Tibial artery (tissue), 4 donors: Measurements from ENCODE around the gene PRIMA1.

Experiments used
- DNase-seq, 2 donors: peaks; one replicate each; pipeline ENCODE4 v3.0.0-alpha.2; 2019
- H3K27ac ChIP-seq, 2 donors: fragments of 200-600 bp; sonication (generic) in 1 of 2; 1 replicate in 1 of 2; 2 replicates in 1 of 2; pipeline ENCODE4 v1.5.1; 2018 to 2019; ENCODE audit warnings: mild to moderate bottlenecking in 1 of 2
- H3K27me3 ChIP-seq, 2 donors: fragments of 200-600 bp; sonication (generic) in 1 of 2; one replicate each; pipeline versions ENCODE4 v1.5.1 to v1.6.0; 2016 to 2019
- H3K36me3 ChIP-seq, 3 donors: fragments of 200-600 bp; sonication (generic) in 2 of 3; one replicate each; pipeline ENCODE4 v1.5.1; 2016 to 2019; ENCODE audit warnings: mild to moderate bottlenecking in 2 of 3
- H3K4me1 ChIP-seq, 4 donors: fragments of 200-600 bp; sonication (generic) in 2 of 4; 1 replicate in 3 of 4; 2 replicates in 1 of 4; pipeline ENCODE4 v1.5.1; 2016 to 2019
- H3K4me3 ChIP-seq, 2 donors: fragments of 200-600 bp; sonication (generic) in 1 of 2; 1 replicate in 1 of 2; 2 replicates in 1 of 2; pipeline ENCODE4 v1.5.1; 2018 to 2019; ENCODE audit warnings: mild to moderate bottlenecking in 2 of 2
- H3K9me3 ChIP-seq, 3 donors: fragments of 200-600 bp; sonication (generic) in 1 of 3; one replicate each; pipeline ENCODE4 v1.5.1; 2016 to 2019
- CTCF ChIP-seq, 2 experiments: fragments of 200-600 bp in 1 of 2; fragments of 450-650 bp in 1 of 2; IDR thresholded peaks; one replicate each; pipeline ENCODE4 v1.5.1; 2017 to 2019; ENCODE audit warnings: antibody characterized with exemption in 2 of 2, mild to moderate bottlenecking in 1 of 2, moderate library complexity in 1 of 2
- intact Hi-C: fragments of 100-400 bp; cut with DNase I; formaldehyde crosslinking; loops from one replicate; pipeline ENCODE4 v1.15.0; 2023; ENCODE audit warnings: low total_unique reads

PRIMA1 gene

GRCh38 chr14:93685121-93685895, 103.0 kb downstream of the PRIMA1 start:
- H3K36me3 ChIP-seq: no peaks in the 10 kb centered on the region
- H3K27ac ChIP-seq: no peak overlapping the region
- H3K9me3 ChIP-seq: no peaks in the 10 kb centered on the region
- no peaks in the 10 kb centered on the region for H3K4me1 ChIP-seq
- H3K4me3 ChIP-seq: no peak overlapping the region
- no peak for TF ChIP-seq CTCF (IDR thresholded peaks at IDR 0.05)
- peaks cover 0 to 6% of the 10 kb centered on the region in 2 donors for H3K27me3 ChIP-seq
- no peak for DNase-seq
- intact Hi-C loops: no loop called here

- DNase-seq: no peak
- intact Hi-C loops: no loop called here
- Histone ChIP-seq H3K27me3 (peaks cover 0 to 2% of the 10 kb centered on the region in 2 donors), H3K9me3 (no peaks in the 10 kb centered on the region), H3K4me3 (no peak overlapping the region), H3K27ac (no peak overlapping the region), H3K36me3 (no peaks in the 10 kb centered on the region), H3K4me1 (no peaks in the 10 kb centered on the region)
- no peak for TF ChIP-seq CTCF (IDR thresholded peaks at IDR 0.05)
Observed at GRCh38 chr14:93683226-93683625, 105.1 kb downstream of the PRIMA1 start.

- Histone ChIP-seq H3K36me3 (no peaks in the 10 kb centered on the region), H3K27ac (no peak overlapping the region), H3K4me1 (no peaks in the 10 kb centered on the region), H3K4me3 (no peak overlapping the region), H3K27me3 (no peaks in the 10 kb centered on the region), H3K9me3 (no peaks in the 10 kb centered on the region)
- no peak for TF ChIP-seq CTCF (IDR thresholded peaks at IDR 0.05)
- intact Hi-C loops: no loop called here
- DNase-seq: no peak
Observed at GRCh38 chr14:93682459-93682858, 105.8 kb downstream of the PRIMA1 start.

- no peaks in the 10 kb centered on the region for H3K36me3 ChIP-seq
- no peak overlapping the region for H3K4me3 ChIP-seq
- no peak for DNase-seq
- no peak for TF ChIP-seq CTCF (IDR thresholded peaks at IDR 0.05)
- intact Hi-C loops: no loop called here
- H3K9me3 ChIP-seq: no peaks in the 10 kb centered on the region
- H3K27ac ChIP-seq: no peak overlapping the region
- H3K4me1 ChIP-seq: no peaks in the 10 kb centered on the region
- no peaks in the 10 kb centered on the region for H3K27me3 ChIP-seq
Observed at GRCh38 chr14:93676416-93676958, 111.8 kb downstream of the PRIMA1 start.

- H3K27ac ChIP-seq: no peak overlapping the region
- H3K9me3 ChIP-seq: no peaks in the 10 kb centered on the region
- H3K27me3 ChIP-seq: no peaks in the 10 kb centered on the region
- no peak for DNase-seq
- H3K4me1 ChIP-seq: no peaks in the 10 kb centered on the region
- H3K4me3 ChIP-seq: no peak overlapping the region
- no peak for TF ChIP-seq CTCF (IDR thresholded peaks at IDR 0.05)
- intact Hi-C loops: no loop called here
- no peaks in the 10 kb centered on the region for H3K36me3 ChIP-seq
Observed at GRCh38 chr14:93675651-93676050, 112.6 kb downstream of the PRIMA1 start.
